SK-N-SH (cell line): Measurements from ENCODE around the gene SLC12A9. TPM values are rescaled to one million over a fixed set of nuclear protein-coding genes. Genes with fewer than 3 reads are reported as not detected.

ENCODE experiments used
- CTCF ChIA-PET: fragments of 300-600, 350-600 bp; formaldehyde crosslinking; extraction: SDS; loops from one replicate; lab custom pipeline; 2021; lab: Yijun Ruan, JAX
- POLR2A ChIA-PET: fragments of 350-600 bp; sonication (Branson Sonifier 250); formaldehyde crosslinking; extraction: SDS; loops from one replicate; lab custom pipeline; 2020; ENCODE audit warnings: antibody characterized with exemption, inconsistent platforms; lab: Yijun Ruan, JAX
- DNase-seq: peaks from one replicate; pipeline ENCODE4 v3.0.0; 2012
- H2AFZ ChIP-seq: fragments of 200-600 bp; sonication (generic); 2 replicates; pipeline ENCODE4 v1.8.1; 2016; ENCODE audit warnings: antibody characterized with exemption, mild to moderate bottlenecking, low read depth
- H3F3A ChIP-seq: fragments of 200-600 bp; sonication (generic); replicated peaks from 2 replicates; pipeline ENCODE3; 2016; ENCODE audit warnings: antibody characterized with exemption, mild to moderate bottlenecking; ENCODE audit not compliant: insufficient read depth
- H3K27ac ChIP-seq, 2 experiments: fragments of 200-500 bp in 1 of 2; fragments of 200-600 bp in 1 of 2; sonication (Bioruptor generic) in 1 of 2; sonication (generic), shearing (Covaris generic) in 1 of 2; 2 replicates each; pipeline versions ENCODE4 v1.5.1 to v1.6.1; 2014 to 2016; ENCODE audit warnings: low read depth in 2 of 2, inconsistent platforms in 1 of 2, low read length in 1 of 2, mild to moderate bottlenecking in 1 of 2, mixed read lengths in 1 of 2
- H3K27me3 ChIP-seq: fragments of 200-600 bp; sonication (generic), shearing (Covaris generic); 2 replicates; pipeline ENCODE4 v1.6.1; 2016; ENCODE audit warnings: mixed run types; ENCODE audit not compliant: insufficient read depth
- H3K36me3 ChIP-seq, 2 experiments: fragments of 200-500 bp in 1 of 2; fragments of 200-600 bp in 1 of 2; sonication (Bioruptor generic) in 1 of 2; sonication (generic) in 1 of 2; replicated peaks in 1 of 2; 2 replicates each; pipeline versions ENCODE3 to v1.5.1; 2014 to 2016; ENCODE audit warnings: low read length in 1 of 2, mild to moderate bottlenecking in 1 of 2; ENCODE audit not compliant: insufficient read depth in 2 of 2, control insufficient read depth in 1 of 2
- H3K4me1 ChIP-seq, 2 experiments: fragments of 200-500 bp in 1 of 2; fragments of 200-600 bp in 1 of 2; sonication (Bioruptor generic) in 1 of 2; sonication (generic), shearing (Covaris generic) in 1 of 2; 2 replicates each; pipeline versions ENCODE4 v1.5.1 to v1.6.1; 2014 to 2016; ENCODE audit warnings: low read depth in 1 of 2, low read length in 1 of 2, mixed run types in 1 of 2; ENCODE audit not compliant: insufficient read depth in 2 of 2, control insufficient read depth in 1 of 2
- H3K4me2 ChIP-seq: fragments of 200-600 bp; sonication (generic), shearing (Covaris generic); 2 replicates; pipeline ENCODE4 v1.6.1; 2017; ENCODE audit warnings: mixed run types
- H3K4me3 ChIP-seq, 2 experiments: fragments of 200-500 bp in 1 of 2; fragments of 200-600 bp in 1 of 2; sonication (Bioruptor generic) in 1 of 2; sonication (generic), shearing (Covaris generic) in 1 of 2; 2 replicates each; pipeline versions ENCODE4 v1.5.1 to v1.8.1; 2014 to 2016; ENCODE audit warnings: low read depth in 2 of 2, inconsistent platforms in 1 of 2, low read length in 1 of 2, mild to moderate bottlenecking in 1 of 2, mixed read lengths in 1 of 2, moderate library complexity in 1 of 2
- H3K79me2 ChIP-seq: fragments of 200-600 bp; sonication (generic); 2 replicates; pipeline ENCODE4 v1.8.1; 2017; ENCODE audit warnings: mild to moderate bottlenecking; ENCODE audit not compliant: insufficient read depth
- H3K9ac ChIP-seq: fragments of 200-600 bp; sonication (generic); 2 replicates; pipeline ENCODE4 v1.6.1; 2017; ENCODE audit warnings: mixed run types
- H3K9me2 ChIP-seq: fragments of 200-600 bp; sonication (generic); 2 replicates; pipeline ENCODE4 v1.6.1; 2017; ENCODE audit warnings: mixed run types
- H3K9me3 ChIP-seq: fragments of 200-600 bp; sonication (generic); 2 replicates; pipeline ENCODE4 v1.6.1; 2017; ENCODE audit warnings: mixed run types, mild to moderate bottlenecking, moderate library complexity
- H4K20me1 ChIP-seq: fragments of 200-600 bp; sonication (generic); 2 replicates; pipeline ENCODE4 v1.6.1; 2017; ENCODE audit warnings: mild to moderate bottlenecking, mixed run types; ENCODE audit not compliant: insufficient read depth
- CHD2 ChIP-seq: fragments of 150-350 bp; IDR thresholded peaks from 2 replicates; pipeline ENCODE4 v1.6.1; 2018; ENCODE audit warnings: low read length; ENCODE audit not compliant: partially characterized antibody
- ELF1 ChIP-seq: IDR thresholded peaks from 2 replicates; pipeline ENCODE4 v1.4.0; 2012
- EP300 ChIP-seq, 2 experiments: IDR thresholded peaks; 2 replicates each; pipeline versions ENCODE4 v1.4.0 to v1.6.1; 2012; ENCODE audit warnings: borderline replicate concordance in 1 of 2, low read depth in 1 of 2, low read length in 1 of 2
- FOXJ3 ChIP-seq: sonication (generic); formaldehyde crosslinking; IDR thresholded peaks from 2 replicates; pipeline ENCODE4 v1.5.1; 2020; ENCODE audit warnings: mild to moderate bottlenecking, missing genetic modification reagents
- GABPA ChIP-seq: IDR thresholded peaks from 2 replicates; pipeline ENCODE4 v1.4.0; 2012; ENCODE audit warnings: low read depth, mild to moderate bottlenecking
- IRF3 ChIP-seq: fragments of 150-350 bp; IDR thresholded peaks from 2 replicates; pipeline ENCODE4 v1.6.1; 2016; ENCODE audit warnings: mild to moderate bottlenecking, low read depth, low read length
- MAX ChIP-seq: IDR thresholded peaks from 2 replicates; pipeline ENCODE4 v1.4.0; 2012; ENCODE audit warnings: low read depth
- NFIC ChIP-seq: IDR thresholded peaks from 2 replicates; pipeline ENCODE4 v1.4.0; 2012; ENCODE audit warnings: borderline replicate concordance
- NRF1 ChIP-seq: IDR thresholded peaks from 2 replicates; pipeline ENCODE4 v1.6.1; 2012; ENCODE audit warnings: low read depth, mild to moderate bottlenecking, low read length
- POLR2AphosphoS5 ChIP-seq: IDR thresholded peaks from 2 replicates; pipeline ENCODE4 v1.6.1; 2012; ENCODE audit warnings: low read depth, low read length
- RAD21 ChIP-seq: IDR thresholded peaks from 2 replicates; pipeline ENCODE4 v1.6.1; 2012; ENCODE audit warnings: mild to moderate bottlenecking, low read length
- RCOR1 ChIP-seq: fragments of 150-350 bp; IDR thresholded peaks from 2 replicates; pipeline ENCODE4 v1.6.1; 2017; ENCODE audit warnings: antibody characterized with exemption, low read length
- REST ChIP-seq: IDR thresholded peaks from 2 replicates; pipeline ENCODE4 v1.6.1; 2012; ENCODE audit warnings: mild to moderate bottlenecking, low read depth, low read length, moderate library complexity
- RFX5 ChIP-seq: IDR thresholded peaks from 2 replicates; pipeline ENCODE4 v1.6.1; 2012; ENCODE audit warnings: mild to moderate bottlenecking, improper control_type of control experiment, low read length
- RXRA ChIP-seq: IDR thresholded peaks from 2 replicates; pipeline ENCODE4 v1.4.0; 2012; ENCODE audit warnings: low read depth, mild to moderate bottlenecking, borderline replicate concordance
- SMC3 ChIP-seq: IDR thresholded peaks from 2 replicates; pipeline ENCODE4 v1.6.1; 2012; ENCODE audit warnings: low read depth, low read length, improper control_type of control experiment
- TCF12 ChIP-seq: IDR thresholded peaks from 2 replicates; pipeline ENCODE4 v1.4.0; 2012
- whole genome bisulfite sequencing: methylation state at CpG from one replicate; pipeline ENCODE4 v1.1.6; 2017; ENCODE audit warnings: low lambda C conversion rate; 5-methylcytosine and 5-hydroxymethylcytosine counted together
- polyA plus RNA-seq, 3 experiments: library from polyadenylated mRNA; depleted of rRNA; stranded (reverse); fragments of >200 nt; gene quantifications; 2 replicates each; pipeline ENCODE4 v1.2.3, GENCODE V29; 2012

The SLC12A9 gene
- polyA plus RNA-seq, 1 of the 3 experiments (the other 2 are of a cell fraction) = 29.7 TPM

GRCh38 chr7:100899432-100899831 is 46.9 kb downstream of the SLC12A9 start:
- H3K4me3 ChIP-seq = no peak overlapping the region
- WGBS = 52% methylated on average over 5 of the region's 5 CpGs
- peaks cover 69% of the 10 kb centered on the region for H3K27me3 ChIP-seq
- ChIA-PET CTCF (interaction anchor here (1.5 to 10.3 kb wide), 5 partner anchors 47 to 245 kb away, joined by 4 to 122 read pairs (median 6); partner anchors contain the start of gene SLC12A9), POLR2A (no interaction called here)
- no peak overlapping the region for H2AFZ ChIP-seq
- no peaks in the 10 kb centered on the region for H3K9me2 ChIP-seq
- H3K4me2 ChIP-seq = no peak overlapping the region
- TF ChIP-seq EP300 (IDR thresholded peaks at IDR 0.05; ENCODE audit: borderline replicate concordance in 1 of 2, low read depth in 1 of 2, low read length in 1 of 2) (no peak), NFIC (no peak), TCF12 (no peak), SMC3 (no peak), POLR2AphosphoS5 (no peak), IRF3 (no peak), GABPA (no peak), ELF1 (no peak), RCOR1 (no peak)
- no peak for DNase-seq
- no peaks in the 10 kb centered on the region for H3K36me3 ChIP-seq
- H3K27ac ChIP-seq = no peak overlapping the region
- H3K4me1 ChIP-seq = peaks cover 7 to 9% of the 10 kb centered on the region in 2 experiments; a peak in 2 of 4 replicates
- no peaks in the 10 kb centered on the region for H3K79me2 ChIP-seq
- no peak overlapping the region for H3K9ac ChIP-seq
- no peaks in the 10 kb centered on the region for H3F3A ChIP-seq
- H3K9me3 ChIP-seq = no peaks in the 10 kb centered on the region
- no peaks in the 10 kb centered on the region for H4K20me1 ChIP-seq

GRCh38 chr7:100900978-100901377 is 48.5 kb downstream of the SLC12A9 start:
- no peaks in the 10 kb centered on the region for H4K20me1 ChIP-seq
- no peak overlapping the region for H3K4me2 ChIP-seq
- H3K9me2 ChIP-seq = no peaks in the 10 kb centered on the region
- POLR2A ChIA-PET = no interaction called here
- H3K79me2 ChIP-seq = no peaks in the 10 kb centered on the region
- CTCF ChIA-PET = interaction anchor here (0.9 to 10.3 kb wide), 4 partner anchors 28 to 177 kb away, joined by 3 to 122 read pairs (median 14); no protein-coding TSS in a partner anchor
- H3K9me3 ChIP-seq = no peaks in the 10 kb centered on the region
- H2AFZ ChIP-seq = no peak overlapping the region
- no peaks in the 10 kb centered on the region for H3K36me3 ChIP-seq
- peaks cover 68% of the 10 kb centered on the region for H3K27me3 ChIP-seq
- H3K9ac ChIP-seq = no peak overlapping the region
- H3K4me1 ChIP-seq = peaks cover 0 to 9% of the 10 kb centered on the region in 2 experiments; a peak in 1 of 4 replicates
- TF ChIP-seq RFX5 (no peak), RXRA (no peak), NFIC (no peak), IRF3 (no peak), CHD2 (no peak), TCF12 (no peak), MAX (no peak), REST (no peak), RAD21 (no peak), FOXJ3 (CRISPR knock-in tag) (no peak), SMC3 (no peak), EP300 (IDR thresholded peaks at IDR 0.05; ENCODE audit: borderline replicate concordance in 1 of 2, low read depth in 1 of 2, low read length in 1 of 2) (no peak), NRF1 (no peak)
- no peaks in the 10 kb centered on the region for H3F3A ChIP-seq
- H3K27ac ChIP-seq = no peak overlapping the region
- H3K4me3 ChIP-seq = no peak overlapping the region
- DNase-seq = no peak
- 32% methylated on average over 2 of the region's 2 CpGs for WGBS
